ENCODE measurements around the gene HOXB9.
A peak's percentile ranks its signal among the peaks of the same experiment; 100 is the strongest.

Gene HOXB9

GRCh38 chr17:48610282-48611211 is 15.6 kb downstream of the HOXB9 start, which contains the start of gene HOXB7:
TSS of gene HOXB7 (minus strand) at chr17:48611017. CDS start at chr17:48610918, 99 bp downstream.
- no peak for DNase-seq (ENCODE audit: low read depth, low spot score)
- ChIA-PET POLR2A (interaction anchor here (1.0 kb wide), 1 partner anchor 18 kb away, joined by 4 read pairs; no protein-coding TSS in a partner anchor), CTCF (interaction anchor here (0.9 to 2.8 kb wide), 11 partner anchors 8 to 584 kb away, joined by 3 to 15 read pairs (median 6); partner anchors contain the start of gene HOXB5)
- H3K4me3 ChIP-seq (ENCODE audit: low read depth, low read length), result peak within 1 kb of the TSS; percentile 67
- TF ChIP-seq, protein P1, sequence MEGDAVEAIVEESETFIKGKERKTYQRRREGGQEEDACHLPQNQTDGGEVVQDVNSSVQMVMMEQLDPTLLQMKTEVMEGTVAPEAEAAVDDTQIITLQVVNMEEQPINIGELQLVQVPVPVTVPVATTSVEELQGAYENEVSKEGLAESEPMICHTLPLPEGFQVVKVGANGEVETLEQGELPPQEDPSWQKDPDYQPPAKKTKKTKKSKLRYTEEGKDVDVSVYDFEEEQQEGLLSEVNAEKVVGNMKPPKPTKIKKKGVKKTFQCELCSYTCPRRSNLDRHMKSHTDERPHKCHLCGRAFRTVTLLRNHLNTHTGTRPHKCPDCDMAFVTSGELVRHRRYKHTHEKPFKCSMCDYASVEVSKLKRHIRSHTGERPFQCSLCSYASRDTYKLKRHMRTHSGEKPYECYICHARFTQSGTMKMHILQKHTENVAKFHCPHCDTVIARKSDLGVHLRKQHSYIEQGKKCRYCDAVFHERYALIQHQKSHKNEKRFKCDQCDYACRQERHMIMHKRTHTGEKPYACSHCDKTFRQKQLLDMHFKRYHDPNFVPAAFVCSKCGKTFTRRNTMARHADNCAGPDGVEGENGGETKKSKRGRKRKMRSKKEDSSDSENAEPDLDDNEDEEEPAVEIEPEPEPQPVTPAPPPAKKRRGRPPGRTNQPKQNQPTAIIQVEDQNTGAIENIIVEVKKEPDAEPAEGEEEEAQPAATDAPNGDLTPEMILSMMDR (IDR thresholded peaks at IDR 0.05; ENCODE audit: insufficient read depth, low read length, missing control alignments), result no peak

DNA sequence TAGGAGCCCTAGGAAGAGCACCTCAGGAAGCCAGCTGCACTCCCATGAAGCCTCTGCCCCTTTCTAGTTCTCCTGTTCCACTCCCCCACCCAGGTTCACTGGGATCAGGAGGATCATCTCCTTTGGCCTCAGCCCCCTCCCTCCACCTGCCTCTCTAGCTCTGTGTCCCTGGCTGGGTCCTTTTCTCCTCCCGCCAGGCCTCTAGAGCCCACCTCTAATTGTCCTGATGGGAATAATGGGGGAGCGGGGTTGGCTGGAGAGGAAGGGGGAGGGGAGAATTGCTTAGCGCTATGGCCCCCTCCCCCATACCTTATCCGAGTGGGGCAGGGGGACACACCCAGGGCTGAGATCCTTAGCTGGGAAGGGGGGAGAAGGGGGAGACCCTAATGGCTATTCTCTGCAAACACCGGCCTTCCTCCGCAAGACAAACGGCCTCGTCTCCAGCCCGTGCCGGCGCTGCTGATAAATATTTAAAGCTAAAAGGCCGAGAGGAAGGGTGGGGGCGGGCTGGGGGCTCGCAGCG is 16.3 kb downstream of the HOXB9 start:
- DNase-seq (ENCODE audit: low read depth, low spot score), result no peak
- TF ChIP-seq, protein P1 (IDR thresholded peaks at IDR 0.05; ENCODE audit: insufficient read depth, low read length, missing control alignments), result no peak
- ChIA-PET CTCF (interaction anchor here (0.6 to 4.5 kb wide), 15 partner anchors 8 to 584 kb away, joined by 3 to 23 read pairs (median 6); partner anchors contain the start of gene HOXB5), POLR2A (interaction anchor here (1.0 to 1.4 kb wide), 2 partner anchors 12 to 17 kb away, joined by 4 to 5 read pairs; no protein-coding TSS in a partner anchor)
- peak overlapping the region; percentile 67 for H3K4me3 ChIP-seq (ENCODE audit: low read depth, low read length)

- peak overlapping the region; percentile 67 for H3K4me3 ChIP-seq (ENCODE audit: low read depth, low read length)
- TF ChIP-seq, protein P1 (IDR thresholded peaks at IDR 0.05; ENCODE audit: insufficient read depth, low read length, missing control alignments), result no peak
- DNase-seq (ENCODE audit: low read depth, low spot score), result no peak
- CTCF ChIA-PET, result interaction anchor here (0.9 to 4.5 kb wide), 11 partner anchors 8 to 583 kb away, joined by 4 to 23 read pairs (median 6); partner anchors contain the start of gene HOXB5
- POLR2A ChIA-PET, result interaction anchor here (0.8 to 1.4 kb wide), 3 partner anchors 11 to 21 kb away, joined by 3 to 5 read pairs (median 4); no protein-coding TSS in a partner anchor
These were observed 17.1 kb downstream of the HOXB9 start for GRCh38 chr17:48609033-48609432.

DNA sequence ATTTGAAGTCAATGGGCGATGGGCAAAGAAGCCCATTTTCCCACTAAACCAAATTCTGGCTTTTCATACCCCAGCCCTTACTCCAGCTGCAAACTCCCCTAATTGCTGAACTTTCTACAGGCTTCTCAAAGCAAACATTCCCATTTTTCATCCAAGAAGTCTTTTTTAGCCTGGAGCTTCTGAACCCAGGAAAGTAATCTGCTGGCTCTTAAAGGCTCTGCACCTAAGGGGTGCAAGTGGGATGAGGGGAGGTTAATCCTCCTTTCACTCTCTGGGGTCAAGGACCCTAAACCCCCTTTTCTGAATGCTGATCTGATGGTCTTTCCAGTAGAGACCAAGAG is 17.7 kb downstream of the HOXB9 start:
- POLR2A ChIA-PET, result interaction anchor here (0.8 to 1.4 kb wide), 3 partner anchors 10 to 20 kb away, joined by 3 to 5 read pairs (median 4); no protein-coding TSS in a partner anchor
- TF ChIP-seq, protein P1 (IDR thresholded peaks at IDR 0.05; ENCODE audit: insufficient read depth, low read length, missing control alignments), result no peak
- no peak for DNase-seq (ENCODE audit: low read depth, low spot score)
- H3K4me3 ChIP-seq (ENCODE audit: low read depth, low read length), result no peak overlapping the region
- CTCF ChIA-PET, result interaction anchor here (0.7 to 4.5 kb wide), 7 partner anchors 9 to 582 kb away, joined by 3 to 23 read pairs (median 6); no protein-coding TSS in a partner anchor

DNA sequence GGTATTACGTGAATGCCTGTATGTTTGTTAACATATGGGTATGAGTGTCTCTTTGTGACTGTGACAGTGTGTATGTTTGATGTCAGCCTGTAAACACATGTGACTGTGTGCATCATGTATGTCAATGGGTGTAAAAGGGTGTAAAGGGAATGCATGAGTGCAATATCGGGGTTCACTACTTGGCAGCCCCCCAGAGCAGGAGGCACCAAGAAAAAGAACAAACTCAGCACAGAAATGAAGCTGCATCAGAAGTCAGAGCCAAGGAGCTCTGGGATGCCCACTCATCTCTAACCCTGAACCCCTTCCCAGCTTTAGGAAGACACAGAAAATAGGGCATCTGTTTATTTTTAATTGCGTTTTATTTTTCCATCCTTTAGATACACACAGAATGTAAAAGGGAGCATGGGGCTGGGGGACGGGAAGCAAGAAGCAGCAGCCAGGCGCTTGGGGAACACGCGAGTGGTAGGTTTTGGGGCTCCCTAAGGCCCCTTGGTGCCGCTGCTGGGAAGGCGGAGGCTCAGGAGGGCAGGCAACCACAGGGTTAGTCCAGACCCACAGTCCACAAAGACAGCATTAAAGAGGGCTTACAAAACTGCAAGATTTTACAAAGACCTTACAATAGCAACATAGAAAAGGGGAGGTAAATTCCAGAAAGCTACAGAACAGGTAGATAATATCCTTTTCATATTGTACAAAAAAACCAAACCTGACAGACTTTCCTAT is 19.1 kb downstream of the HOXB9 start:
- ChIA-PET POLR2A (no interaction called here), CTCF (interaction anchor here (0.7 to 4.5 kb wide), 10 partner anchors 11 to 391 kb away, joined by 3 to 23 read pairs (median 4); no protein-coding TSS in a partner anchor)
- TF ChIP-seq, protein P1 (IDR thresholded peaks at IDR 0.05; ENCODE audit: insufficient read depth, low read length, missing control alignments), result no peak
- H3K4me3 ChIP-seq (ENCODE audit: low read depth, low read length), result no peak overlapping the region
- DNase-seq (ENCODE audit: low read depth, low spot score), result no peak

Data from AG04449 (cell line).